ENCODE data around the gene DROSHA. TPM values are rescaled to one million over a fixed set of nuclear protein-coding genes. Genes with fewer than 3 reads are reported as not detected.

DROSHA gene
- polyA plus RNA-seq, 1 donor = 57.0 TPM

DNA sequence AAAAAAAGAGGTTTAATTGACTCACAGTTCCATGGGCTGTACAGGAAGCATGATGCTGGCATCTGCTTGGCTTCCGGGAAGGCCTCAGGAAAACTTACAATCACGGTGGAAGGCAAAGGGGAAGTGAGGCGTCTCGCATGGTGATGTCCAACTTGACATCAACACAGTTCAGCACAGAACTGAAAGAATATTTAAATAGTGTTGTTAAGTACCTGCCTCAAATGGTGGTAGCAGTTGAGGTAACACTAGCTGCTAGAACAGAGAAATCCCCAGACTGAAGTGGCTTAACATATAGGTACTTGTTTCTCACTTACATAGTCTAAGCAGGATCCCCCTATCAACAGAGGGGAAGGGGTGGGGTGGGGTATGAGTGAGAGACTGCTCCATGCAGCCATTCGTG lies 141.6 kb downstream of the DROSHA start:
- DNase-seq = no peak
- H3K4me3 ChIP-seq (ENCODE audit: low read length) = no peak overlapping the region
- H3K27me3 ChIP-seq (ENCODE audit: control insufficient read depth, insufficient read depth, low read length) = no peaks in the 10 kb centered on the region
- H3K4me1 ChIP-seq (ENCODE audit: control insufficient read depth, insufficient read depth, low read length) = no peaks in the 10 kb centered on the region
- H3K36me3 ChIP-seq (ENCODE audit: control insufficient read depth, insufficient read depth, low read length) = no peaks in the 10 kb centered on the region
- no CpG with 5 or more reads among the region's 5 CpGs for WGBS (ENCODE audit: insufficient coverage, low lambda C conversion rate)
- H3K9me3 ChIP-seq (ENCODE audit: control insufficient read depth, low read depth, low read length) = peaks cover 3% of the 10 kb centered on the region
- H3K27ac ChIP-seq (ENCODE audit: low read length) = no peak overlapping the region

DNA sequence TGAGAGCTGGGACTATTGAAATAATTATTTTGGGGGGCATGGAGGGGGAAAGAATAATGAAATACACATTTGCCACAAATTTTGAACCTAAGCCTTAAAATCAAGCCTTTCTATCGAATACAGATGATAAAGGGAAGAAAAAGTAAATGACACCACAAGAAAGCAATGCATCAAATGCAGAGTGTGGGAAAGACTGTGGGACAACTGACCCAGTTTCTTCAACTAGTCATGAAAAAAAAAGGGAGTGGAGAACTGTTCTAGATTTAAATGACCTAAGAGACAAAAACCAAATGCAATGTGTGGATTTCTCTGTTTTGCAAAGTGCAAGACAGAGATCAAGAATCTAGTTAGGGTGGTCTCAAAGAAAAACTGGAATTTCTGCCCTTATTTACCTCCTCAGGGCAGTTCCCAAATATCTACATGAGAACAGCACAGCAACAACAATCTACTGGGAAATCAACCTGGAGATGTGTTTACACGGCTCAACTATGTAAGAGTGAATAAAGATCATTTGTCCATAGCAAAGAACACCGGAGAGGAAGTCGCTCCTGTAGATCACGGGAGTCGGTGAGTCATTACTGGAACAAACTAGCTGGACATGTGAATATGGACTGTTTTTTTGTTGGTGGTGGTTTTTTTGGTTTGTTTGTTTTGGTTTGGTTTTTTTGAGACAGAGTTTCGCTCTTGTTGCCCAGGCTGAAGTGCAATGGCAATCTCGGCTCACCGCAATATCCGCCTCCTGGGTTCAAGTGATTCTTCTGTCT lies 145.9 kb downstream of the DROSHA start:
- DNase-seq = no peak
- Histone ChIP-seq H3K27me3 (ENCODE audit: control insufficient read depth, insufficient read depth, low read length) (no peaks in the 10 kb centered on the region), H3K4me1 (ENCODE audit: control insufficient read depth, insufficient read depth, low read length) (no peaks in the 10 kb centered on the region), H3K27ac (ENCODE audit: low read length) (no peak overlapping the region), H3K36me3 (ENCODE audit: control insufficient read depth, insufficient read depth, low read length) (no peaks in the 10 kb centered on the region), H3K9me3 (ENCODE audit: control insufficient read depth, low read depth, low read length) (peaks cover 3% of the 10 kb centered on the region), H3K4me3 (ENCODE audit: low read length) (no peak overlapping the region)
- WGBS (ENCODE audit: insufficient coverage, low lambda C conversion rate) = no CpG with 5 or more reads among the region's 10 CpGs

DNA sequence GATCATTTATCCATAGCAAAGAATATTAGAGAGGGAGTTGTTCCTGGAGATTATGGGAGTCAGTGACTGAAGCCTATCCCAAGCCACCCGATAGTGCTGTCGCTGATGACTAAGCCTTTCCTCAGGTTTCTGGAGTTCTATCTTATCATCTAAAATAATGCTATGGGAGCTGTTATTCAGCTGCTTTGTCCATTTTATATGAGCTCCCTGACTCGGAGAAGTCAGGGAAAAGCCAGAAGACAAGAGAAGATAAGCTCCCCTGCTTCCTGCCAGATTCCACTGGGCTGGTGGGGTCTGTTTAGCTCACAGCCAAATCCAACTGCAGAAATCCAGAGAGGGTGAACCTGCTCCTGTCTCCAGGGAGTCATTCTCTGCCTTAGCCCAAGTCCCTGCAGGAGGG lies 148.2 kb downstream of the DROSHA start:
- WGBS (ENCODE audit: insufficient coverage, low lambda C conversion rate) = 60% methylated on average over 2 of the region's 3 CpGs
- H3K27me3 ChIP-seq (ENCODE audit: control insufficient read depth, insufficient read depth, low read length) = no peaks in the 10 kb centered on the region
- no peaks in the 10 kb centered on the region for H3K4me1 ChIP-seq (ENCODE audit: control insufficient read depth, insufficient read depth, low read length)
- no peak for DNase-seq
- H3K4me3 ChIP-seq (ENCODE audit: low read length) = no peak overlapping the region
- H3K36me3 ChIP-seq (ENCODE audit: control insufficient read depth, insufficient read depth, low read length) = no peaks in the 10 kb centered on the region
- no peaks in the 10 kb centered on the region for H3K9me3 ChIP-seq (ENCODE audit: control insufficient read depth, low read depth, low read length)
- H3K27ac ChIP-seq (ENCODE audit: low read length) = no peak overlapping the region

DNA sequence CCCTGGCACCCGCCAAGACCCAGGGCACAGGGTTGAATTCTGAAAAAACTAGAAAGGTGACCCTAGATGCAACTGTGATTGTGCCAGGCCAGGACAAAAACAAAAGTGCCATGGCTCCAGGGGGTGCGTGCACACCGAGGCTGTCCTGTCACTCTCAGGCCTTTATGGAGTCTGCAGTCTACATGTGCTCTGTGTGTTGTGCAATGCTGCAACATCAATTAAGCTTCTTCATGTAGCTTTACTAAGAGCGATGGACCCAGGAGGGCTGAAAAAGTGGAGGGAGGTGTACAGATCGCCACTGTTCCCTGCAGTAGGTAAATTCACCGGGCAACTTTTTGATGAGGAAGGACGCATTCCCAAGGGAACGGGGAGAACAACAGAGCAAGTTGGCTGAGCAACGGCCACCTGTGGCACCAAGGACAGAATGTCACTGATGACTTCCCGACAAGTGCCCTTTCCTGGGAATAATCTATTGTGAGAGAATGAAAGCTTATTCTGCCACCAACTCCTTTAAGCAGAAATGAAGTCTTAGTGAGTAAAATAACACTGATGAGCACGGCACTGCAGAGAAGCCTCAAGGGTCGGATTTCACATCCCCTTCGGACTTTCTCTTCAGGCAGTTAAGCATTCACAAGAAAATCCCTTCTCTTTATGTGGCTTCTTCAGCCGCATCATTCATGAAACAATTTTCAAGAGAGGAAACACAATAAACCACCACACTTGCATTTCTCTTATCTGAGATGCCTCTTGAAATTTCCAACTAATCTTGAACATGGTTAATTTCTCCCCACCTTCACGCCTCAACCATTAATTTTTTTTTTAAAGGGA lies 149.6 kb downstream of the DROSHA start:
- Histone ChIP-seq H3K4me3 (ENCODE audit: low read length) (no peak overlapping the region), H3K27me3 (ENCODE audit: control insufficient read depth, insufficient read depth, low read length) (no peaks in the 10 kb centered on the region), H3K27ac (ENCODE audit: low read length) (no peak overlapping the region), H3K36me3 (ENCODE audit: control insufficient read depth, insufficient read depth, low read length) (no peaks in the 10 kb centered on the region), H3K4me1 (ENCODE audit: control insufficient read depth, insufficient read depth, low read length) (peaks cover 9% of the 10 kb centered on the region), H3K9me3 (ENCODE audit: control insufficient read depth, low read depth, low read length) (no peaks in the 10 kb centered on the region)
- no peak for DNase-seq
- 89% methylated on average over 3 of the region's 15 CpGs for WGBS (ENCODE audit: insufficient coverage, low lambda C conversion rate)

DNA sequence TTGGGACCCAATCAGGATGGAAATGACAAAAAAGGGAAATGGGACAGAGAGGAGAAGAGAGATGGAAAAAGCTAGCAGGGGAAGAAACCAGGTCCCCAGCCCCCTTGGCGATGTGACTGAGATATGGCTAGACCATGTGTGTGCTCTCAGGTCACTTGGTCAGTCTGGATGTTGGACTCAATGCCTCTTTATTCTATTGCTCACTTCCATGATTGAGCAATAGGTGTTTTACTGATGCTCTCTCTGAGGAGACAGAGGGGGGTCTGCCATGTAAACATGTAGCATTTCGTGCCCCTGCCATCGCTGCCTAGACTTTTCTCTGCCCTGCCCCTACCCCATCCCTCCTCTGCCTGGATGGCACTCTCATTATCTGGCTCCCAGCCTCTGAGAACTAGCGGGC lies 150.6 kb downstream of the DROSHA start:
- WGBS (ENCODE audit: insufficient coverage, low lambda C conversion rate) = 100% methylated on average over 1 of the region's 4 CpGs
- no peaks in the 10 kb centered on the region for H3K36me3 ChIP-seq (ENCODE audit: control insufficient read depth, insufficient read depth, low read length)
- no peak for DNase-seq
- no peaks in the 10 kb centered on the region for H3K27me3 ChIP-seq (ENCODE audit: control insufficient read depth, insufficient read depth, low read length)
- no peaks in the 10 kb centered on the region for H3K9me3 ChIP-seq (ENCODE audit: control insufficient read depth, low read depth, low read length)
- peaks cover 16% of the 10 kb centered on the region for H3K4me1 ChIP-seq (ENCODE audit: control insufficient read depth, insufficient read depth, low read length)
- no peak overlapping the region for H3K4me3 ChIP-seq (ENCODE audit: low read length)
- H3K27ac ChIP-seq (ENCODE audit: low read length) = no peak overlapping the region

DNA sequence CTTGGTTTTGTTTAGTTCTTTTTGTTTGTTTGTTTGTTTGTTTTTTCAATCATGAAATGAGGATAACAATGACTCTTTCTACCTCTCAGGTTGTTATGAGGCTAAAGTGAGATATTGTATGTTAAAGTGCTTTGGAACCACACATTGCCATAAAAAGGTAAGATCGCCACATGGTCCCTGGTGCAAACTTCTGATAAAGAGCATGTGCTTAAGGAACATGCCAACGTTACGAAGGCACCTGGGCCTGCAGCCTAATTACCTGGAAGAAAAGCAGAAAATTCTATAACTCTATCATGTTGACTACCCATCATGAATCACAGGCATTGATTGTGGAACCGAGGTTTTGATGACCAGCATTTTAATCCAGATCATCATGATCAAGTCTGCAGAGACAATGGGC lies 151.8 kb downstream of the DROSHA start:
- no peaks in the 10 kb centered on the region for H3K9me3 ChIP-seq (ENCODE audit: control insufficient read depth, low read depth, low read length)
- no peak for DNase-seq
- no peak overlapping the region for H3K27ac ChIP-seq (ENCODE audit: low read length)
- H3K4me3 ChIP-seq (ENCODE audit: low read length) = no peak overlapping the region
- no peaks in the 10 kb centered on the region for H3K36me3 ChIP-seq (ENCODE audit: control insufficient read depth, insufficient read depth, low read length)
- H3K4me1 ChIP-seq (ENCODE audit: control insufficient read depth, insufficient read depth, low read length) = peaks cover 16% of the 10 kb centered on the region
- WGBS (ENCODE audit: insufficient coverage, low lambda C conversion rate) = no CpG with 5 or more reads among the region's 4 CpGs
- H3K27me3 ChIP-seq (ENCODE audit: control insufficient read depth, insufficient read depth, low read length) = no peaks in the 10 kb centered on the region

DNA sequence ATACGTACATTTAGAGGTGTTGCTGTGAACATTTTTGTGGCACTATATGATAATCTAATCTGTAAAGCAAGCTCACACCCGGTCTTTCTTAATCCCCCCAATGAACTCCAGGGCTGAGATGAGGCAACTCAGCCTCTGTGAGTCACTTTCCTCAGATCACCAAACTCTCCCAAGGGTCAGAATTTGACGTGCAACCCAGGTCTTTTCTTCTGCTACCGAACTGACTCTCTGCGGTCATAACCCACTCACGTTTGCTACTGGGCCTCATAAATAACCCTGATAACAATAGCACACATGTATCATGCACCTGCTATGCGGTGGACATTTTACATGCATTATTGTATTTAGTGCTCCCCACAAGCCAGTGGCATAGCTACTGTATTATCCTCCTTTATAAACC lies 153.1 kb downstream of the DROSHA start:
- no peaks in the 10 kb centered on the region for H3K27me3 ChIP-seq (ENCODE audit: control insufficient read depth, insufficient read depth, low read length)
- no peak overlapping the region for H3K4me3 ChIP-seq (ENCODE audit: low read length)
- peak; percentile 19 to 56 for DNase-seq
- H3K36me3 ChIP-seq (ENCODE audit: control insufficient read depth, insufficient read depth, low read length) = no peaks in the 10 kb centered on the region
- no peak overlapping the region for H3K27ac ChIP-seq (ENCODE audit: low read length)
- H3K9me3 ChIP-seq (ENCODE audit: control insufficient read depth, low read depth, low read length) = no peaks in the 10 kb centered on the region
- no CpG with 5 or more reads among the region's 7 CpGs for WGBS (ENCODE audit: insufficient coverage, low lambda C conversion rate)
- H3K4me1 ChIP-seq (ENCODE audit: control insufficient read depth, insufficient read depth, low read length) = peaks cover 16% of the 10 kb centered on the region

DNA sequence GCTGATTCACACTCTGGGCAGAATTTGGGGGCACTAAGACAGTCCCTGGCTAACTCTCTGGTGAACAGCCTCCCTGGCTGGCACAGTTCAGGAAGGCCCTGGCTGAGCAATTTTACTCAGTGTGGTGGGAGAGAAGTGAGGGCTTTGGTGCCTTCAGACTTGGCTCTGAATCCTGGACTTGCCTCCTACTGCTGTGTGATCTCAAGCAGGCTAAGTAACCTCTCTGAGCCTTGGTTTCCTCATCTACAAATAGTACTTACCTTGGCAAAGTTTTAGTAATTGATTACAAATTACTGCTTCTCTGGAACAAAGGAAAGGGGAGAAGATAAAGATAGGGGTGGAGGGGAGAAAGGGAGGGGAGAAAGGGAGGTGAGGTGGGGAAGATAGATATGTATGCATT lies 153.8 kb downstream of the DROSHA start:
- no peak for DNase-seq
- H3K4me1 ChIP-seq (ENCODE audit: control insufficient read depth, insufficient read depth, low read length) = peaks cover 16% of the 10 kb centered on the region
- H3K27ac ChIP-seq (ENCODE audit: low read length) = peak overlapping the region; percentile 61
- H3K27me3 ChIP-seq (ENCODE audit: control insufficient read depth, insufficient read depth, low read length) = no peaks in the 10 kb centered on the region
- no peak overlapping the region for H3K4me3 ChIP-seq (ENCODE audit: low read length)
- no peaks in the 10 kb centered on the region for H3K9me3 ChIP-seq (ENCODE audit: control insufficient read depth, low read depth, low read length)
- H3K36me3 ChIP-seq (ENCODE audit: control insufficient read depth, insufficient read depth, low read length) = no peaks in the 10 kb centered on the region

DNA sequence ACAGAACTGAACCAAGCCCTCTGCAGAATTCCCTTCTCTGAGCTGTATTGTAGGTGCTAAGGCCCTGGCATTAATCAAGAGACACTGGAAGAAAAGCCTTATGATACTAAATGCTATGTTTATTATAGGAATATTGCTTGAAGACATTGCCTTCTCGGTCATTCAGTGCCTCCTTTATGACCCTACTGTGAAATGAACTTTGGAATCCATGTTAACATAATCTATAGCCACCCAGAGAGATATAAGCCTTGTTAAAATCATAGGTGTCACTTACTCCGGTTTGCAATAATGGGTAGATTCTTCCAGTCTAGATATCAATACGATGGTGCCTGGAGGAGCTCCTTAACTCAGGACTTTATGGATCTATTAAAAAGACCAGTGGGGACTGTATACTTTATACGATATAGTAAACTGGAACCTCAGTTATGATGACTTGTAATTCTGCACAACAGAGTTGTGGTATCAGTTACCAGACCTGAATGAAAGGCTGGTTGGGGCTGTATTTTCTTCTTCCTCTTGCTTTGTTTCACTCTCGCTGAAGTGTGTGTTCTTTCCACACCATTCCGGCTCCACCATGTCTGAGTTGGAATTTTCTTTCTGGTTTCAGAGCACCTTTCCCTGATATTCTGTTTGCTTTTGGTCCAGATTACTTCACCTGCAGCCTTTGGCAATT lies 154.5 kb downstream of the DROSHA start:
- no peaks in the 10 kb centered on the region for H3K9me3 ChIP-seq (ENCODE audit: control insufficient read depth, low read depth, low read length)
- WGBS (ENCODE audit: insufficient coverage, low lambda C conversion rate) = no CpG with 5 or more reads among the region's 6 CpGs
- no peaks in the 10 kb centered on the region for H3K36me3 ChIP-seq (ENCODE audit: control insufficient read depth, insufficient read depth, low read length)
- H3K4me1 ChIP-seq (ENCODE audit: control insufficient read depth, insufficient read depth, low read length) = peaks cover 16% of the 10 kb centered on the region
- DNase-seq = peak; percentile 58 to 86
- no peak overlapping the region for H3K4me3 ChIP-seq (ENCODE audit: low read length)
- peak overlapping the region; percentile 61 for H3K27ac ChIP-seq (ENCODE audit: low read length)
- H3K27me3 ChIP-seq (ENCODE audit: control insufficient read depth, insufficient read depth, low read length) = no peaks in the 10 kb centered on the region

DNA sequence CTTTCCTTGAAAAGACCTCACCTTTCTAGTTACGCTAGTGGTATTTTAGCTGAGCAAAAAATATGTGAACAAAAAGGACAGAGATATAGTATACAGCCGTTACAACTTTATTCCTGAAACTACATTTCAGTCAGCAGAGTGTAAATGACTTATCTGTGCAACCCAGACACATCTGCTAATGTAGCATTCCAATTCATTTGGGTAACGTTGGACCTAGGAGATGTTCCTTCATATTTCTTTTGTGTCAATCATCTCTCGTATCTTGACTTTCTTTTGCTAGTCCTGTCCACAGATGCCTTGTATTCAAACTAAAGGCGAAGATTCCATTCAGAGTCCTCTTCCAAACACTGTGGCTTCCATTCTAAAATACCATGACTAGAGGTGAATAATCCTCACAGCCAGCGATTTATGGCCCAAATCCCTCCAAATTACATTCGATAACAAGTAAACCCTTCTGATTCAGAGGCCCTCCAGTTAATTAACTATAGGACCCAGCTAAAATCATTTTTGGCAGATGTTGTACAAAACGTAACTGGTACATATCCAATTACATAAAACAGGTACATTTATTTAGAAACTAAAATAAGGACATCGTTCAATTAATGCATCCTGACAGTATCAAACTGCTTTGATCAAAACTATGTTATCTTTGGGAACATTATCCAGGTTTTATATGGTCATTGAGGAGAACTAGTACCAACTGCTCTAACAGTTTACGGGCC lies 155.7 kb downstream of the DROSHA start:
- Histone ChIP-seq H3K27ac (ENCODE audit: low read length) (no peak overlapping the region), H3K4me3 (ENCODE audit: low read length) (no peak overlapping the region), H3K27me3 (ENCODE audit: control insufficient read depth, insufficient read depth, low read length) (no peaks in the 10 kb centered on the region), H3K9me3 (ENCODE audit: control insufficient read depth, low read depth, low read length) (no peaks in the 10 kb centered on the region), H3K36me3 (ENCODE audit: control insufficient read depth, insufficient read depth, low read length) (no peaks in the 10 kb centered on the region), H3K4me1 (ENCODE audit: control insufficient read depth, insufficient read depth, low read length) (peaks cover 16% of the 10 kb centered on the region)
- 93% methylated on average over 3 of the region's 10 CpGs for WGBS (ENCODE audit: insufficient coverage, low lambda C conversion rate)
- no peak for DNase-seq
